Measurements from ENCODE around the gene INPP5A. TPM values are rescaled to one million over a fixed set of nuclear protein-coding genes. Genes with fewer than 3 reads are reported as not detected.

The INPP5A gene
- total RNA-seq, 2 experiments from 2014 or later, result 4.8 to 4.9 TPM

DNA sequence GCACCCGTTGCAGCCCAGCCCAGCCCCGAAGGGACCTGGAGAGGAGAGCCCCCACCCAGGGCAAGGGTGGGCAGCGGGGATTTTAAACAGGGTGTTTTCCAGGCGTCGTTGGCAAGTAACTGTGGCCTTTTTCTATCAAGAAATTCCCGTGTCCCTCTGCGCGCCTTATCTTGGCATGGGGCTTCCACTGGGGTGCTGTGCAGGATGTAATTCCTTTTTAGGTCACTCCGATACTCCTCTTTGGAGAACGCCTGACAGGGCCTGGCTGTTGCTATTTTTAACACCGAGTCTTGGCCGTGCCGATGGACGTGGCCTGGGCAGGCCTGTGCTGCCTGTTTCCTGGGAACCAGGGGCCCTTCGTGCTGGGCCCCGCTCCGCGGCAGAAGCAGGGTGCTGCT, 93.8 kb downstream of the INPP5A start:
- CTCF ChIA-PET, result no interaction called here
- POLR2A ChIA-PET, result no interaction called here

DNA sequence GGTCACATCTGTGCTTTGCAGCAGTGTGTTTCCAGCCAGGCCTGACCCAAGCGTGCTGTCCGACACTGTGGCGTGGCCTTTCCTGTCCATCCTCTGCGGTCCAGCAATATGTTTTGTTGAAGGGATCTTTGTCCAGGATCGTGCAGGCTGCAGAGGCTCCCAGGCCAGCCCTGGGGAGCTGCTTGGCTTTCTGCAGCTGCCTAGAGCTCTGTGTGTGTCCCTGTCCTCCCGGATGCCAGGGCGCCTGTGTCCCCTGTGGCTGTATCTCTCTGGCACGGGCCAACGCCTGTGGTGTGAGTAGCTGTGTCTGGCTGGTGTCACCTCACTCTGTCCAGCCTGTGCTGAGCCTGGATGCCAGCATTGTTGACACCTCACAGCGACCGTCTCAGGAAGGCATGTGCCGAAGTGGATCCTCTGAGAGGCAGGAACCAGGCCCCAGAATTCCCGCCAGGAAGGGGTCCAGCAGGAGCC, 94.5 kb downstream of the INPP5A start:
- CTCF ChIA-PET, result interaction anchor here (1.2 kb wide), 1 partner anchor 174 kb away, joined by 3 read pairs; no protein-coding TSS in a partner anchor

DNA sequence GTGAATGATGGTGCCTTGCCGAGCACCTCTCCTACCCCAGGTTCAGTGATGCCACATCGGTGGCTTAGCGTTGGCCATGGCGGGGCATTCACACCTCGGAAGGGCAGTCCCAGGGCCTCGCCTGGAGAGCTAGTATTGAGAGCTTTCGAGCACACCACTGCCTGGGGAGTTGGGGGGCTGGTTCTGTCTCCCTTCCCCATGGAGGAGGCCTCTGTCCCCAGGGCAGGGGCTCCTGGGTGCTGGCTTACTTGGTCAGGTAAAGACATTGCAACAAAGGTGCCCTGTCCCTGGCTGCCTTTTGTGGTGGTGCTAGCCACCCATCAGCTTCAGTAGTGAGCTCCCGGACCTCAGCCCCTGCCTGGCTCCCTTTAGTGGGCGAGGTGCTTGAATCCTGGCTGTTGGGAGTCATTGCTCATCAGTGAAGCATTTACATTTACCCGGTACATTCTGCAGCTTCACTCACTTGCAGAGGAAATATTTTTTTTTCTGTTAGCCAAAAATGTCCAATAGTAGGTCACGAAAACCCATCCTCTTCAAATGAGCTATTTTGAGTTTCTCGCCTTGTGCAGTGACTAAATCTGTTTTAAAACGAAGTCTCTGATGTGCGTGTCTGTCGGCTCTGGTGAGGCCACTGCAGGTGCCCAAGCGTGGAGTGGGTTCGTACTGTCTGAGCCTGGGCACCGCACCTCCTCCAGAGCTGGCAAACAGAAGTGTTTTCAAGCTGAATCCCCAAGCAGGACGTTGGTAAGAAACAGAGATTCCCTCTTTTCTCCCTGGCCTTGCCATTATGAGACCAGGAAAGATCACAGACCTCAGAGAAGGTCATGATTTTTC, 95.5 kb downstream of the INPP5A start:
- ChIA-PET CTCF (interaction anchor here (1.2 kb wide), 2 partner anchors 173 to 175 kb away, joined by 3 read pairs; no protein-coding TSS in a partner anchor), POLR2A (no interaction called here)

More for the DNA sequence above, 94.5 kb downstream of the INPP5A start:
- POLR2A ChIA-PET, result no interaction called here

DNA sequence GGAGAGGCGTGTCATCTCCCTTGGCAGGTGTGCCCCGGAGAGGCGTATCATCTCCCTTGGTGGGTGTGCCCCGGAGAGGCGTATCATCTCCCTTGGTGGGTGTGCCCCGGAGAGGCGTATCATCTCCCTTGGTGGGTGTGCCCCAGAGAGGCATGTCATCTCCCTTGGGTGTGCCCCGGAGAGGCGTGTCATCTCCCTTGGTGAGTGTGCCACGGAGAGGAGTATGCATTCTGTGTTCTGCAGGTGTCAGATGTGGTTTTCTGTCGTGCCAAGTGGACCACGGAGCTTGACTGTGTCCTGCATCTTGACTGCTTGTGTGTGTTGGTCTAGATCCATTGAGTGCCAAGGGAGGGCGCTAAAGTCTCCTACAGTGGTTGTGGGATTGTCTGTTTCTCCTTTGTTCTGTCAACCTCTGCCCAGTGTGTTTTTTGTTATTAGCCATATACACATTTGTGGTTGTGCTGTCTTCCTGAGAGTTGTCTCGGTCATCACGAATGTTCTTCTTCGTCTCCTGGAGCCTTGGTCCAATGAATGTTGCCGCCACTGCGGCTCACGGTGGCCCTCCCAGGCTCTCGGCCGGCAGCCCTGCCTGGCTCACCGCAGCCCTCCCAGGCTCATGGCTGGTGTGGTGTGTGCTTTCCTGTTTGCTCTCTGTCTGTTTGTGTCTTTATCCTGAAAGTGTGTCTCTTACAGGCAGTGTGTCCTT, 96.8 kb downstream of the INPP5A start:
- POLR2A ChIA-PET, result no interaction called here
- CTCF ChIA-PET, result no interaction called here

DNA sequence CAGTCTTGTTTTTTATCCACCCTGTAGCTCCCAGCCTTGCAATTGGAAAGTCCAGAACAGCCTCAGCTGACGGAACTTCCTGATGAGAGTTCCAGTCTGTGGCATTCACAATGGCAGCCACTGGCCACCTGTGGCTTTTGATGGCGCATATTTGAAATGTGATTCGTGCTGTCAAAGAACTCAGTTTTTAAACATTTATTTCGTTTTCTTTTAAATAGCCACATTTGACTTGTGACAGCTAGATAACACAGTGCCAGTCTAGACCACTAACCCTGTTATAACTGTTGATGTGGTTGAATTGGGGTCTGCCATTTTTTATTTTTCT, 97.3 kb downstream of the INPP5A start:
- POLR2A ChIA-PET, result no interaction called here
- CTCF ChIA-PET, result no interaction called here

DNA sequence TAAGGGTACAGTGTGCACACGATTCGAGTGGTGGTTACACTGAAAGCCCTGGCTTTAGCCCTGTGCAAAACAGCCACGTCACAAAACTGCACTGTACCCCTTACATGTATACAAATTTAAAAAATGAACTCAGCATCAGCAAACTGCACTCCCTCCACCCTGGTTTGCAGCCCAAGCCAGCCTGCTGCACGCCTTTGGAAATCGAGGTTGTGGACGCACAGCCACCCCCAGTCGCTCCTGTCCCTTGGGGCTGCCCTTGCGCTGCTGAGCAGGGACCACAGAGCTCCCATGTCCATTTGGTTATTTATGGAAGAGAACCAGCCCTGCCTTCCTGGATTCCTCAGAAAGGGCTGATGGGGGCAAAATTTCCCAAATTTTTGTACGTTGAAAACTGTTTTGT, 98.8 kb downstream of the INPP5A start:
- ChIA-PET POLR2A (no interaction called here), CTCF (no interaction called here)

DNA sequence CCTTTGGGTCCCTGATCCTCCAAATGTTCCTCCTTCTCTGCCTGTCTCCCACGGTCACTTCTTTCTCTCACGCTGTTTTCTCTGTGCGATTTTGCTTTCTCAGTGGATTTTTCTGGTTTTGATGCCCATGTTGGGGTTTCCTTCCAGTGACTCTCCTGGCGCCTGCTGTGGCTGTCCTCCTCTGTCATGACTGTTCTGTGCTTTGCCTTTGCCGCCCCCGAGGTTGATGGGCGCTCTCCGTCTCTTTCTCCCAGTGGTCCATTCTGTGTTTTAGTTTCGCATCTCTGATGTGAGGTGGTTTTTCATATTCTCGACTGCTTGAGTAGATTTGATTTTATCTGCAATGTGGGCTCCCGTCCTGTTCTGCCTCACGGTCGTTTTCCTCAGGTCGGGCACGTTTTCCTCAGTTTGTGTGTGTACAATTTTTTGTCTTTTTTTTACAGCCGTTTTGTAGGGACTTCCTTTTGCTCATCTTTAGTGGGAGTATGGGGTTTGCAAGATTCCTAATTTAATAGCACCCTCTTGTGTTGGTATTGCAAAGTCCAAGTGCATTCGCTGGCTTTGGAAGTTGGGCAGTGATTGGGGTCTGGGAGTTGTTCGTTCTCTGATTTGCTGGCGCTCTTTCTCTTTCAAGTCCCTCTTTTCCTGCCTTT, 100.0 kb downstream of the INPP5A start:
- CTCF ChIA-PET, result interaction anchor here (1.3 kb wide), 1 partner anchor 178 kb away, joined by 10 read pairs; no protein-coding TSS in a partner anchor
- POLR2A ChIA-PET, result no interaction called here

DNA sequence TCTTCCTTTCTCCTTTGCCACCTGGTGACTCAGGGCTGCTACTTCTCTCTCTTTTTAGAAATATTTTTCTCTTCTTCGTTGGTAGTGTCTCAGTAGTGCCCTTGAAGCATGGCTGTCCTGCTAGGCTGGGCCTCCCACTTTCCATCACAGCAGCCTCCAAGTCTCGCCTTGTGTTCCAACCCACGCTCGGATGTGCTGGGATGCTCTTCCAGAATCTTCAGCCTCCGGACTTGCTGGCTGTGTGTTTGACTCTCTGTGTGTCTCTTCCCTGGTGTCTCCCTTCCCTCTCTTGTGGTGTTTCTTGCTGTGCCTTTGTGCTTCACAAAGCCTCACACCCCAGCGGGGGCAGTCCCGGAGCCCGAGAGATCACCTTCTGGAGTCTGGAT, 100.5 kb downstream of the INPP5A start:
- ChIA-PET CTCF (interaction anchor here (1.0 to 1.3 kb wide), 2 partner anchors 179 to 218 kb away, joined by 3 to 10 read pairs; no protein-coding TSS in a partner anchor), POLR2A (no interaction called here)

DNA sequence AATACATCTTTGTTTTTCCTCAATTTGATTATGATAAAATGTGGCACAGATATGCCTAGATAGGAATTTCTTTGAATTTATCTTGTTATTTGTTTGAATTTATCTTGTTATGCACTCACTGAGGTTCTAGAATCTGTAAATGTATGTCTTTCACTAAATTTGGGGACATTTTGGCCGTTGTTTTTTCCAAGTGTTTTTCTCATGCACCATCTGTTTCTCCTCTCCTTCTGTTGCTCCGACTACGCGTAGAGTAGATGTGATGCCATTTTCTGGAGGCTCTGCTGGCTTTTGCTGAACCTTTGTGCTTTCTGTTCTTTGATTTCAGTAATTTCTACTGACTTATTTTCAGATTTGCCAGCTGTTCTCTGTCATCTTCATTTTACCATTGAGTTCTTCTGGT, 101.9 kb downstream of the INPP5A start:
- POLR2A ChIA-PET, result no interaction called here
- CTCF ChIA-PET, result no interaction called here

DNA sequence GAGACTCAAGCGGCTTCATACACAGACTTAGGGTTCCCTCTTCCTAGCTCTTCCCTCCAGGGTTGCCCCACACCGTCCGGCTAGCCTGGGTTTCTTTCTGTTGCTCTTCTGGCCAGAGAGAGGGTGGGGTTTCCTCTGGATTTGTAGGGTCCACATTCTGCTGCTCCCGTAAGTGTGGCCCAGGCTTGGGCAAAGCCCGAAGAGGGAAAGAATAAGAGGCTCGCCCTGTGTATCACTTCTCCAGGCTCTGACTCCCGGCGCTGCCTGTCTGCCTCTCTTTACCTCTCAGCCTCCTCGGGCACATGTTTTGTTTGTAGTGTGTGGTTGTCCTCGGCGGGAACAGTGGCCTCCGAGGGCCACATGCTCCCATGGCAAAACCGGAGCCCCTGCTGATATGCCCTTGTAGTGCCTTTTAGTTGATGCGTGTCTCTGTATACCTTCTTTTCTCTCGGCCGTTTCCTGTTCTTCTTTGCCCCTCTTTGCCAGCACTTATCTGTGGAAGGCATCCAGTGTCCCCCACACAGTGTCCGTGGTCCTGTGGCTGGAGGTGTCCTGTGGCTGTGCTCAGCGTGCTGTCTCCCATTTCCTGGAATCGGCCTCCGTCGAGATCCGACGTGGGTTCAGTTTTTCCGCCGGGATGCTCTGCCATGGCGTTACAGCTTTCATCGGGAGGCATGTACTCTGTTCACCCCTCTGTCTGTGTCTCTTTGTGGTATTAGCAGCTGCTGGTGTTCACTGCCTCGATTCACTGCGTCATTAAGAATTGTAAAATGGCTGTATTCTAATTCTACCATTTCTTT, 102.9 kb downstream of the INPP5A start:
- ChIA-PET CTCF (no interaction called here), POLR2A (no interaction called here)

DNA sequence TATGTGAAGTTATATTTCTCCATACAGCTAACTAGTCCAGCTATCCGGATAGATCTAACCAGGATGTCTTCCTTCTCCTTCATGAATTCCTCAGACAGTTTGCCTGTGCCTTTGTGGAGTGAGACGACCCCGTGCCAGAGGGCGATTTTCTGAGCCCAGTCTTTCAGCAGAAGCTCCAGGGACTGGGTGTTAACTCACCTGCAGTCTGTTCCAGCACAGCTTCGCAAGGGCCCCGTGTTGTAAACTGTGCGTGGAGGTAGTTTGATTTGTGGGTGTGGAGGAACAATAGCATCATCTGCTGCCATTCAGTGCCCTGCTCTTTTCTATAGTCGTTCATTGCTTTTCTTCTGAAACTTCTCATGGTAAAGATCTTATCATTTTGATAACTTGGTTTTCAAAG, 103.8 kb downstream of the INPP5A start:
- CTCF ChIA-PET, result no interaction called here
- POLR2A ChIA-PET, result no interaction called here

DNA sequence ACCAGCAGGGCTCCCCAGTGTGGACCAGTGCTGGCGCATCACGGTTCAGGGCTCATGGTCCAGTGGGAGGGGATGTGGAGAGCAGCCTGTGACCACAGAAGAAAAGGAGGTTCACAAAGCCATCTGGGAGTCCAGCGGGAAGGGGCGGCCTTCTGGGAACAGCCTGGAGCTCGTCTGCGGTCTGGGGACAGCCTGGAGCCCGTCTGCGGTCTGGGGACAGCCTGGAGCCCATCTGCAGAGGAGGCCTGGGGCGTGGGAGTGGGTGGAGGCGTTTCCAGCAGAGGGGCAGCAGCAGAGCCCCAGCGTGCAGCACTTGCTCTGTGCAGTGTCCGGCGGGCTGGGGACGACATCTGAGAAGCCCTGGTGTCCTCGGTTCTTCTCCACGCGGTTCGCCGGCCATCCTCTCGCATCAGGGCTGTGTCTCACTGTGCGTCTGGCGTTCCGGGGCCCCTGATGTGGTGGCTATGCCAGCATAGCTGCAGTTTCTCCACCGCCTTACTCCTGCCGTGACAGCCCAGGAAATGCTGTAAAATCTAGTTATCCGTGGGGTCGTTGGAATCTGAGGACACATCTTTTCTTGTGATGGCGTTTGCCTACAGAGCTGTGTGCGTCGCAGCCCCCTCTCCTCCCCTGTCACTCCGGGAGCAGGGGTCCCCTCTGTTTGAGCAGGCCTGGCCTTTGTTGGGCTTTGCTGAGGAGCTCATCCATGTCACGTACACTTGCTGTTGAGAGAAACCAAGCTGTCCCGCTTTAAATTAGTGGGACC, 104.6 kb downstream of the INPP5A start:
- CTCF ChIA-PET, result interaction anchor here (1.1 kb wide), 1 partner anchor 188 kb away, joined by 3 read pairs; no protein-coding TSS in a partner anchor
- POLR2A ChIA-PET, result no interaction called here

DNA sequence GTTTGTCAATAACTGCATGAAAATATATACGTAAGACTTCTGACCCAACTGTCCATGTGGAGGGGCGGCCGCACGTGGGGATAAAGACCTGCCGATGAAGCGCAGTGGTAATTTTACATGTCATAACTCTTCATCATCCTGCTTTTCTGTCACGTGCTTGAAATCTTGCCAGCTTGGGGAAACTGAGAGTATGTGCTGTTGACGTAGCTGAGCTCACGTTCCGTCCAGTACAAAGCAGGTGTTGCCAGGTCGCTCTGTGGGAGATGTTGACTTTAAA, 105.1 kb downstream of the INPP5A start:
- ChIA-PET CTCF (interaction anchor here (1.1 kb wide), 1 partner anchor 189 kb away, joined by 3 read pairs; no protein-coding TSS in a partner anchor), POLR2A (no interaction called here)

DNA sequence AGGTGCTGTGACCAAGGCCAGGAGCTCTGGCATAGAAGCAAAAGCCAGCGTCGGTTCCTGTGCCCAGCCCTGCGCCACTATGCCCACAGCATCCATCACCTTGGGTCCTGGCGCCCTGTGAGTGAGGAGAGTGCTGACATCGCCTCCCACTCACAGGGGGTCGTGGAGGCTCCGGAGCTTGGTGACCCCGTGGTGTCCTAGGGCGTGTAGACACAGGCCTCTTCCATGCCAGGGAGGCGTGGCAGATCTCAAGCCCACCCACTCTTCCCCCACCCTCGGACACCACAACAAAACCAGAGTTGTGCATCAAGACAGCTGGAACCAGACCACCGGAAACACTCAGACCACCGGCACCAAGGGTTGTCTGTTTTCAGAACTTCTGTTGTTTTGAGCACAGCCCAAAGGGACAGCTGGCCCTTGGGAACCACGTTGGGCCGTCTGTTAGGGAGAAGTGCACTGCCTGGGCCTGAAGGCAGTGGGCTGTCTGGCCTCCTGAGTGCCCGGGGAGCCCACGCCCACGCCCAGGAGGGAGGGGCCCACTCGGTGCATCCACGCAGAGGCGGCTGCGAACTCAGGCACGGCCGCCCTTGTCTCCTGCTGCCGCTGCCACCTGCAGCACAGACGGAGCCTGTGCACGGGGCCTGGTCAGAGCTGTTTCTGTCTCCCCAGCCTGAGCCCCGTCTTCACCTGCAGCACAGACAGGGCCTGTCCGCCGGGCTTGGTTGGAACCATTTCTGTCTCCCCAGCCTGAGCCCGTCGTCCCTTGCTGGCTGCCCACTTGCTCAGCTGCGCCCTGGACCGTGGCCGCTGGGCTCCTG, 106.3 kb downstream of the INPP5A start:
- POLR2A ChIA-PET, result no interaction called here
- CTCF ChIA-PET, result no interaction called here

DNA sequence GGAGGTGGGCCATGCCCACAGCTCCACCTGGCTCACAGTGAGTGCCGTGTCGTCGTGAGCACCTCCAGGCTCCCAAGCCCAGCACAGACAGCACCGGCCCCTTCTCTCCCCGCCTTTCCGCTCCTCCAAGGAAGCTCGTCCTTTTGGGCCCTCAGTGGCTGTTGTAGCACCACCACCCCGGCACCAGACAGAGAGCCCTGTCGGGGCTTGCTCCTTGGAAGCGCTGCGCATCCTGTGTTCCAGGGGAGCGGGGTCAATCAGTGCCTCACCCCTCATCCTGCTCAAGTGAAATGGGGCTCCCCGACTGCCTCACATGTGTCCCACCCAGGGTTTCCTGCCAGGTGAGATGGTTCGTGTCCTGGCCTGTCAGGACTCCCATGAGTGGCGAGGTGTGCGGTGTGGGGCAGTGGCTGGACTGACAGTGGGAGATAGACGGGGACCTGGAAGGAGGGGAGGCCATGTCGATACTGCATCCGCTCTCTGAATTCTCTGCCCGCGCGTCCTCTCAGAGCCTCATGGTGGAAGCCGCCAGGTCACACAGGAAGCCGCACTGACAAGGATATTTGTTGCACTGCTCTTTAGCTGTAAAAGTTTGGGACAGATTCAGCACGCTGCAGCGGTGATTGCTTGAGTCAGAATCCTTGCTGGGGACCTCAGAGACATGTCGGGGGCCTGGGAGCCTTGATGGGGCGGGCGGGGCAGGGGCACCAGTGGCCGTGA, 107.1 kb downstream of the INPP5A start:
- ChIA-PET POLR2A (no interaction called here), CTCF (no interaction called here)

DNA sequence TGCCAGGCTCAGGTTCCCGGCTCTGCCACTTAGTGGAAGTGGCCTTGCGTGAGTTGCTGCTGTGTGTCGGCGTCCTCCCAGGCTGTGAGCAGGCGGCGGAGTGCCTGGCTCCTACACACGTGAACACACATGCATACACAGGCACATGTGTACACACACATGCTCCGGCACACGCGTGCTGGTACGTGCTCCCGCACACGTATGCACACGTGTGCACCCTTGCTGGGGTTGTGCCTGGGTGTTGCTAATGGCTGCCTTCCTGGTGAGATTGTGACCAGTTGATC, 107.6 kb downstream of the INPP5A start:
- ChIA-PET CTCF (no interaction called here), POLR2A (no interaction called here)

DNA sequence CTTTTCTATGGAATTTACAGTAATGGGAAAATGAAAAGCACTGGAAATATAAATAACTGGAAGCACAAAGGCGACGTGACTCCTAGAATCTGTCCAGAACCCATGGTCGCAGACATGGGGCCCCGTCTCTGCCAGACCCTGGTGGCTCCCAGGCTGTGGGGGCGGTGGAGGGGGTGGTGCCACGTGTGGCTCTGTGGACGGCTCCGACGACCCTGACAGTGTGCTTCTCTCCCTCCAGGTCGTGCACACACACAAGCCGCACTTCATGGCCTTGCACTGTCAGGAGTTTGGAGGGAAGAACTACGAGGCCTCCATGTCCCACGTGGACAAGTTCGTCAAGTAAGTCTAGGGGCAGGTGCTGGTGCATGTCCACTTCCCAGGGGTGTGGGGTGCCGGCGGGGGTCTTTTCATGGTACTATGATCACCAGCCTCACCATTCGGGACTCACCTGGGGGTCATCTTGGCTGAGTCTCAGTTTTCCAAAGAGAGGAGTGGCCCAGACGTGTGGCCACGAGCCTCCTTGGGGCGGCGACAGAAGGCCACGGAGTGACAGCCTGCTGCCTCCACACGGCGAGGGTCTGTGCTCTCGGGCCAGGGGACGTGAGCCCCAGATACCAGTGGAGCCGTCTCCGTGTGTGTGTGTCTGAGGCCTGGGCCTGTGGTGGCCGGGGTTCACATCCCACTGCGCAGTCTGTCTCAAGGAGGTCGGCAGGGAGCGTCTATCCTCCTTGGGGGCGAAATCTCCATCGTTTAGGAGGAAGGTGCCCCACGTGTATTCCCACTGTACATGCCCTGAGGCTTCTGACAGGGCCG, 108.2 kb downstream of the INPP5A start:
- POLR2A ChIA-PET, result no interaction called here

More for the DNA sequence above, 108.2 kb downstream of the INPP5A start:
- CTCF ChIA-PET, result no interaction called here

All from activated CD8-positive, alpha-beta memory T cell treated with anti-CD3 and anti-CD28 coated beads for 36 hours (primary cell).